ENCODE results near the gene SEPHS2.
A peak's percentile ranks its signal among the peaks of the same experiment; 100 is the strongest.
"Not testable (repeated sequence)": the region's sequence is repeated elsewhere in the genome, so short reads cannot be mapped to it uniquely, and the experiment has no call there.

SEPHS2 gene

DNA sequence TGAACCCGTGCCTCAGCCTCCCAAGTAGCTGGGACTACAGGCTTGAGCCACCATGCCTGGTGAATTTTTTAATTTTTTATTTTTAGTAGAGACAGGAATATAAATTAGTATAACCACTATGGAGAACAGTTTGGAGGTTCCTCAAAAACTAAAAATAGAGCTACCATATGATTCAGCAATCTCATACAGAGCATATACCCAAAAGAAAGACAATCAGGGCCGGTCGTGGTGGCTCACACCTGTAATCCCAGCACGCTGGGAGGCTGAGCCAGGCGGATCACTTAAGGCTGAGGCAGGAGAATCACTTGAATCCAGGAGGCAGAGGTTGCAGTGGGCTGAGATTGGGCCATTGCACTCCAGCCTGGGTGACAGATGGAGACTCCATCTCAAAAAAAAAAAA lies 15.8 kb upstream of the SEPHS2 start:
- DNase-seq: not testable (repeated sequence)

DNA sequence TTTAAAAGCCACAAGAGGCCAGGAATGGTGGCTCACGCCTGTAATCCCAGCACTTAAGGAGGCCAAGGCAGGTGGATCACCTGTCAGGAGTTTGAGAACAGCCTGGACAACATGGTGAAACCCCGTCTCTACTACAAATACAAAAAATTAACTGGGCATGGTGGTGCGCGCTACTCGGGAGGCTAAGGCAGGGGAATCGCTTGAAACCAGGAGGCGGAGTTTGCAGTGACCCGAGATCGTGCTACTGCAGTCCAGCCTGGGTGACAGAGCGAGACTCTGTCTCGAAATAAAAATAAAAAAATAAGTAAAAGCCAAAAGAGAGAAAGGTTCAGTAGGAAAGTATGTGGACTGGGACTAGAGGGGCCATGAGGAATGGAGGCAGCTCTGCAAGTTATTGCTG lies 13.8 kb upstream of the SEPHS2 start:
- DNase-seq: no peak

DNA sequence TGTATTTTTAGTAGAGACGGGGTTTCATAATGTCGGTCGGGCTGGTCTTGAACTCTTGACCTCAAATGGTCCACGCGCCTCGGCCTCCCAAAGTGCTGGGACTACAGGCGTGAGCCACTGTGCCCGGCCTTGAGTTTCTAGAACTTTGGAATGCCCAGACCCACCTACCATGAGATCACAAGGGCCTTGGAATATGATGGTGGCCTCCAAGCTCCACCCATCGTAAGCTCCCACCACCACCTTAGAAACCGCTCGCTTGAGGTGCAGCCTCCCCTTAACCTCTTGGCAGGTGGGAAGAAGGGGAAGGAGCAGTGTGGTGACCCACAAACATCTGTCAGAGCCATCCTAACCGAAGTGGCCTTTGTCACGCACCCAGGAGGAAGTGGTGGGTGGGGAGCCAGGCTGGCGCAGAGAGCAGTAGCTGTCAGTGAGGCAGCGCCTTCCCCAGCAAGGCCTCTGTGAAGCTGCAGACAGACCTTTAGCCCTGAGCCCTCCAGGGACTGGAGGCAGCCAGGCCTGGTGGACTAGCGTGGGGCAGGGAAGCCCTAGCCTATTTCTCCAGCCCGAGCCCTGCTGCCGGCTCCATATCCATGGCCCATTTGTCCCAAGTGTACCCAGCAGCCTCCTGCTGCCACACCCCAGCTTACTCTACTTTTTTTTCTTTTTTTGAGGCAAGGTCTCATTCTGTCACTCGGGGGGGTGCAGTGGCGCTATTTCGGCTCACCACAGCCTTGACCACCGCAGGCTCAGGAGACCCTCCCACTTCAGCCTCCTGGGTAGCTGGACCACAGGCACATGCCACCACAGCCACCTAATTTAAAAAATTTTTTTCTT lies 13.1 kb upstream of the SEPHS2 start:
- DNase-seq: peak; percentile 84

DNA sequence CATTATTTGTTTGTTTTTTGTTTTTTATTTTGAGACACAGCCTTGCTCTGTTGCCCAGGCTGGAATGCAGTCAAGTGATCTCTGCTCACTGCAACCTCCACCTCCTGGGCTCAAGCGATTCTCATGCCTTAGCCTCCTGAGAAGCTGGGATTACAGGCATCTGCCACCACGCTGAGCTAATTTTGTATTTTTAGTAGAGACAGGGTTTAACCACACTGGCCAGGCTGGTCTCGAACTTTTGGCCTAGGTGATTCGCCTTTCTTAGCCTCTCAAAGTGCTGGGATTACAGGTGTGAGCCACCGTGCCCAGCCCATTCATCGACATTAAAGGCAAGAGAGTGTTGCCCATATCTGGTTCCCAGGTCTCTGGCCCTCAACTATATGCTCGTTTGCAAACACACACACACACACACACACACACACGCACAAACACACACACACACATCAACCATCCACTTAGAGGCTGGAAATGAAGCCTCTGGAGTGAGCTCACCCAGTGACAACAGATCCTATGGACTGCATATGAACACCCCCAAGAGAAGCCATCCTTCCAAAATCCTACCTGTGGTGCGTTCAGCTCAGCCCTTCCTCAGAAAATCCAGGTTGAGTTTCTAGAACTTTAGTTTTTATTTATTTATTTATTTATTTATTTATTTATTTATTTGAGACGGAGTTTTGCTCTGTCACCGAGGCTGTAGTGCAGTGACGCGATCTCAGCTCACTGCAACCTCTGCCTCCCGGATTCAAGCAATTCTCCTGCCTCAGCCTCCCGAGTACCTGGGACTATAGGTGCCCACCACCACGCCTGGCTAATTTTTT lies 12.3 kb upstream of the SEPHS2 start:
- no peak for DNase-seq

DNA sequence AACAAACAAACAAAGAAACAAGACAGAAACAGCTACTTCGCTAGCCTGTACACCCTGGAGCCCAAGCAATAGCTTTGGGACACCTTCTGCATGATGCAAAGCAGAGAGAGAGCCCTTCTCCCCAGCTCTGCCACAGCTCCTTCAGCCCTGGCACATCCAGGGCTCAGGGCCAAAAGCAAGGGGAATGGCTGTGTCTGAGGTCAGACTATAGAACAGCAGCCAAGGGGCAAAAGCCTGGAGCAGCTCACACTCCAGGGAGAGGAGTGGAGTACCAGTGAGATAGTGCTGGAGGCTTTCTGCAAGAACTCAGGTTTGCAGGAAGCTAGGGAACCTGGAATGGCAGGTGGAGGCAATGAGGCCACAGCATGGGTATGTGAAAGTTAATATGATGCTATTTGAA lies 11.6 kb upstream of the SEPHS2 start:
- DNase-seq: no peak

DNA sequence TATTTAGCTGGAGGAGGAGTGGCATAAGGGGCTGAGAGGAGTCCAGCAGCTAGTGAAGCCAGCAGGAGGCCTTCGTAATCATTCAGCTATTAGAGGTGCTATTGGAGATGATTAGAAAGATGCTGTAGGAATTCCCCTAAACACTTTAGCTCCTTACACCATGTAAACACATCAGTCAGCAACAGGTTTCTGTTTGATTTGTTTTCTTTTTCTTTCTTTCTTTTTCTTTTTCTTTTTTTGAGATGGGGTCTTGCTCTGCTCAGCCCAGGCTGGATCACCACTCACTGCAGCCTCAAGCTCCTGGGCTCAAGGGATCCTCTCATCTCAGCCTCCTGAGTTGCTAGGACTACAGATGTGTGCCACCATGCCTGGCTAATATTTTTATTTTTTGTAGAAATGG lies 10.6 kb upstream of the SEPHS2 start:
- no peak for DNase-seq

DNA sequence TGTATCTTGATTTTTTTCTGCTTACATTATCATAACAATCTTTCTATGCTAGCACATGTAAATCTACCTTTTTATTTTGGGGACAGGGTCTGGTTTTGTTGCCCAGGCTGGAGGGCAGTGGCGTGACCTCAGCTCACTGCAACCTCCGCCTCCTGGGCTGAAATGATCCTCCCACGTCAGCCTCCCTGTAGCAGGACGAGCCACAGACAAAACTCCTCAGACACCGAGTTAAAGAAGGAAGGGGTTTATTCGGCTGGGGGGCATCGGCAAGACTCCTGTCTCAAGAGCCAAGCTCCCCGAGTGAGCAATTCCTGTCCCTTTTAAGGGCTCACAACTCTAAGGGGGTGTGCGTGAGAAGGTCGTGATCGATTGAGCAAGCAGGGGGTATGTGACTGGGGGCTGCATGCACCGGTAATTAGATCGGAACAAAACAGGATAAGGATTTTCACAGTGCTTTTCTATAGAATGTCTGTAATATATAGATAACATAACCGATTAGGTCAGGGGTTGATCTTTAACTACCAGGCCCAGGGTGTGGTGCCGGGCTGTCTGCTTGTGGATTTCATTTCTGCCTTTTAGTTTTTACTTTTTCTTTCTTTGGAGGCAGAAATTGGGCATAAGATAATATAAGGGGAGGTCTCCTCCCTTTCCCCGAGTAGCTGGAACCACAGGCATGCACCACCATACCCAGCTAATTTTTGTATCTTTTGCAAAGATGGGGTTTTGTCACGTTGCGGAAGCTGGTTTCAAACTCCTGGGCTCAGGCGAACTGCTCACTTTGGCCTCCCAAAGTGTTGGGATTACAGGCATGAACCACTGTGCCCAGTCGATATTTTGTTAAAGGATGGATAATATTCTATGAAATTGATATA lies 7.3 kb upstream of the SEPHS2 start:
- DNase-seq: not testable (repeated sequence)

DNA sequence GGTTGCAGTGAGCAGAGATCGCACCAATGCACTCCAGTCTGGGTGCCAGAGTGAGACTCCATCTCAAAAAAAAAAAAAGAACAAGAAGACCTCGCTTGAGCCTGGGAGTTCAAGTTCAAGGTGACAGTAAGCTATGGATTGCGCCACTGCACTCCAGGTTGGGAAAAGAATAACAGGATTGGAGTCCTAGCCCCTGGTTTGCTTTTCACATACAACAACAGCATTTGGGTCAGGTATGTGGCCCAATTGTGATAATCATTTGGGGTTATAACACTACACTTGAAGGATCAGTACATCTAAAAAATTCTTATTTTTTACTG lies 3.4 kb upstream of the SEPHS2 start:
- DNase-seq: no peak

DNA sequence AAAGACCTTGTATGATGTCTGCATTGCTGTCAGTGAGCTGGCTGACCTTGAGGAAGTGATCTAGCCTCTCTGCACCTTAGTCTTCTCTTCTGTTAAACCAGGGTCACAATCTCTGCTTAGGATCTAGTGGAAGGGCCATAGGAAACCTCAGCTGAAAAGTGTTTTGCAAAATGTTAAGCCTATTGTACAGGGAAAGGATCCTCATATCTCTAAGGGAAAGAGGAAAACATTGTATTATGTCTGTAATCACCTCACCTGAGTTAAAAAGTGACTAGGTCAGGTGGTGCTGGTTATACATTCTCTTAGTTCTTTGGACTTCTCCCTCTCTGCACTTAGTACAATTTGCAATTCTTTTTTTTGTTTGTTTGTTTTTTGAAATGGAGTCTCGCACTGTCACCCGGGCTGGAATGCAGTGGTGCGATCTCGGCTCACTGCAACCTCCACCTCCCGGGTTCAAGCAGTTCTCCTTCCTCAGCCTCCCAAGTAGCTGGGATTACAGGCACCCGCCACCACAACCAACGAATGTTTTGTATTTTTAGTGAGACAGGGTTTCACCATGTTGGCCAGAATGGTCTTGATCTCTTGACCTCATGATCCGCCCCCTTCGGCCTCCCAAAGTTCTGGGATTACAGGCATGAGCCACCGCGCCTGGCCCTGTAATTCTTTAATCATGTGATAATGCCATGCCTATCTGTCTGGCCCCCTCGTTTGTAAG lies 2.0 kb upstream of the SEPHS2 start:
- no peak for DNase-seq

DNA sequence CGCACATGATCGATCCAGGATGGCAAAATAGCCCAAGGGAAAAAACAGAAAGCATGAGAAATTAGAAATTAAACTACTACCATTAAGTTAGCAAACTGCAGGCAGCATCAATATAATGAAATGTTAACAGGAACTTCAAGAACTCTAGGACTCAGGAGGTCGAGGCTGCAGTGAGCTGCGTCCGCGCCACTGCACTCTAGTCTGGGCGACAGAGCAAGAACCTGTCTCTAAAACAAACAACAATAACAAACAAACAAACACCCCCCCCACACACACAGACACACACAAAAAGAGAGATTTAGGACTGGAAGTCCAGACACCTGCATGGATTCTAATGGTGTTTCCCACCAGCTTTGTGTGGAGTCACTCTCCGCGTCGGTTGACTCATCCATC lies 525 bp upstream of the SEPHS2 start:
- no peak for DNase-seq

DNA sequence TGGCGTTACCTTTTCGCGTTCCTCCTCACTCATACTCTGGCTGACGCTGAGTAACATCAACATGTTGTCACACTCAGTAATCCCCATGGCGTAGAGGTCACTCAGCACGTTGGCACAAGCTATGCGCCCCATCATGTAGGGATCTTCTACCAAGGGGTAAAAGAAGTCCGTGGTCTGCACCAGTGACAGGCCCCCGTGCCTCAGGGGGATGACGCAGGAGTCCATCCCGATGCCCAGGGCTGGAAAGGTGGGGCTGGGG lies 596 bp downstream of the SEPHS2 start:
- DNase-seq: no peak

DNA sequence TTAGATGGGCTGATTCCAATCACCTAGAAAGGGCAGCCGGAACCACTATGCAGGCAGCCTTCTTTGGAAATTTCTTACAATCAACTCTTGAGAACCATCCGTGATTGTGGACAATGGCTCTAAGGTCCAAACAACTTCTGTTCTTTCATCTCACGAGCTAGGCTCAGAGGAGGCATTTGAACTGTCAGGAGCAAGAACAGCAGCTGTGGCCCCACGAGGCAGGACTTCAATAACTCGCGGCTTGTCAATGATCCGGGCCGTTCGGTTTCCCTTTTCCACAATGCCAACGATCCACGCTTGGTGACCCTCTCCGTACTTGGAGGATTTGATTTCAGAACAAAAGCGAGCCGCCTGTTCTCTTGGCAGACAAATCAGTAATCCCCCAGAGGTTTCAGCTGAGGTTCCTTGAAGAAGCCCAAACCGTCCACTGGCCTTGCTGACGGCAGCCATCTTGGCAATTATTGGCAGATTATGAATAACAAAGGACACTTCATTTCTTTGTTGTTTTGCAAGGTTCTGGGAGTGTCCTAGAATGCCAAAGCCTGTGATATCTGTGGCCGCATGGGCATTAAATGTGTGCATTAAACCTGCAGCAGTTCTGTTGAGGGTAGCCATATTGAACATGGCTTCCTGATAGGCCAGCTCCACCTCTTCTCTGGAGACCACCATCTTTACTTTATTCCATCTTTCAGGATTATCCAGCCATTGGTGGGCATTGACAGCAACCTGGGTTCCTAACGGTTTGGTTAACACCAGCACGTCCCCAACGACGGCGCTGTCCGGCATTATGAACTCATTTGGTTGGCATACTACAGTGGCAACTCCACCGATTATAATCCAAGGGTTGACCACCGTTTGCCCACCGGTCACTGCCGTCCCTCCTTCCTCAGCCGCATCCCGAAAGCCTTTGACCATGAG lies 1.2 kb downstream of the SEPHS2 start:
- DNase-seq: no peak

DNA sequence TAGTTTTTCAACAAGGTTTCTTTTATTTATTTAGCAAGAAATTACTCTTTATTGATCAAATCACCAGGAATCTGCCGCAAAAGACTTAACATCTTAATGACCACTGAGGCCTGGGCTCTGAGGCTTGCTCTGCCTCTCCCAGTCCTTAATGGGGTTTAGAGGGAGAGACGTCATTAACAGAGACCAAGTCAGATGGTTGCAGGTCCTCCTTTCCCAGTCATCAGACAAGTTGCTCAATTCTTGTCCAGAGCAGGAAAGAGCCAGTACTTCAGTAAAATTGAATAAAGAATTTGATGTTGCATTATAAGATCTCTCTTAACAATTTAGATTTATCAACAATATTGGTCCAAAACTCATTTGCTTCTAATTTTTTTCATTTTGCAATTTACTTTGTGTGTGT lies 2.0 kb downstream of the SEPHS2 start:
- no peak for DNase-seq

DNA sequence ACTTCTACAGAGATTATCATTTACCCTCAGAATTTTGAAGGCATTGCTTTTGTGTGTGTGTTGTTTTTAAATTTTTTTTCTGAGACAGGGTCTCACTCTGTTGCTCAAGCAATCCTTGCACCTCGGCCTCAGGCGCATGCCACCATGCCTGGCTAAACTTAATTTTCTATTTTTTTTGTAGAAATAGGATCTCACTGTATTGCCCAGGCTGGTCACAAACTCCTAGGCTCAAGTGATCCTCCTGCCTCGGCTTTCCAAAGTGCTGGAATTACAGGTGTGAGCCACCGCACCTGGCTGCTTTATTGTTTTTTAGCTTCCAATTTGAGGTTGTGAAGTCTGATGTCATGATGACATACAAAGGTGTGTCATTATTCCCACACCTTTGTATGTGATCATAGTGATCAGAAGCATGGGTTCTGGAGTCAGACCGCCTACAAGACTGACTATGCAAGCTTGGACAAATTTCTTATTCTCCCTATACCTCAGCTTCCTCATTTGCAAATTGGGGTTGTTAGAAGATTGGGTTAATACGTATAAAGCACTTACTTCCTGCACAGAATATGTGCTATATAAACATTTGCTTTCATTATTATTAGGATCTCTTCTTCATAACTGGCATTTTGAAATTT lies 5.8 kb downstream of the SEPHS2 start:
- no peak for DNase-seq

DNA sequence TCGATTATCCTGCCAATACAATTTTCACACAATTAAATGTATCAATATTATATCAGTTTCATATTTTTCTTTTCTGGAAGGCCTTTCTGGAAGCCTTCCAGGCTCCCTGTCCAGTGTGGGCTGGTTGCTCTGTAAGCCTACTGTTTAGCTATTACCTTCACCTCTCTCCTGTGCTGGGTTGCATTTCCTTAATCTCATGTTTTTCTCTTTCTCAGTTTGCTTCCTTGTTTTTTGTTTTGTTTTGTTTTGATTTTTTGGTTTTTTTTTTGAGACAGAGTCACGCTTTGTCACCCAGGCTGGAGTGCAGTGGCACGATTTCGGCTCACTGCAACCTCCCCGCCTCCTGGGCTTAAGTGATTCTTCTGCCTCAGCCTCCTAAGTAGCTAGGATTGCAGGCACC lies 6.8 kb downstream of the SEPHS2 start:
- DNase-seq: no peak

DNA sequence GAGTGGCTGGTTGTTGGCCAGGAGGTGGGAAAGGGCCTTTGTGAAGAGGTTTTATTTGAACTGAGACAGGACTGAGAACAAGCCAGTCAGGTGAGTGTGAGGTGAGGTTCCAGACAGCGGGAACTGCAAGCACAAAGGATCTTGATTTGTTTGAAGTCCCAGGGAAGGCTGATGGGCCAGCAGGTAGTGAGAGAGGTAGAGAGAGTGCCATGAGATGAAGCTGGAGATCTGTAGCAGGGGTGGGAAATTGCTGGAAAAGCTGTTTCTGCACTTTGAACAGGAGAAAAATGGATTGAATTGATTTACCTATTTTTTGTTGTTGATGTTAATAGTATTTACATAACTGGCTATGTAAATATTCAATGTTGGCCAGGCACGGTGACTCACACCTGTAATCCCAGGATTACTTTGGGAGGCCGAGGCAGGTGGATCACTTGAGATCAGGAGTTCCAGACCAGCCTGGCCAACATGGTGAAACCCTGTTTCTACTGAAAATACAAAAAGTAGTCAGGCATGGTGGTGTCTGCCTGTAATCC lies 8.1 kb downstream of the SEPHS2 start:
- DNase-seq: no peak

DNA sequence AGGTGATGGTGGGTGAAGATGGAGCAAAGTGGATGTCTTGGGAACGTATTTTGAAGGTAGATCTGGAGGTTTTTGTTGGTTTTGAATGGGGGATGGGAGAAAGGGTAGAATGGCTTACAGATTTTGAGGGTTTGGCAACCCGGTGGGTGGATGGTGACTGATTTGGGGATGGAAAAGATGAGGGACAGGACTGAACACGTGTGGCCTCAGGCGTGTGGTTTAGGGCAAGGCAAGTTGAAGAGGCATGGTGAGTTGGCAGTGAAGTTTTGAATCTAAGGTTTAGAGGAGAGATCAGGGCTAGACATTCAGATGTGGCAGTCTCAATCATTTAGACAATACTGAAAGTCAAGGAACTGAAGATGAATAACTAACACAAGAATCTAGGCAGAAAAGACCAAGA lies 10.8 kb downstream of the SEPHS2 start:
- no peak for DNase-seq

DNA sequence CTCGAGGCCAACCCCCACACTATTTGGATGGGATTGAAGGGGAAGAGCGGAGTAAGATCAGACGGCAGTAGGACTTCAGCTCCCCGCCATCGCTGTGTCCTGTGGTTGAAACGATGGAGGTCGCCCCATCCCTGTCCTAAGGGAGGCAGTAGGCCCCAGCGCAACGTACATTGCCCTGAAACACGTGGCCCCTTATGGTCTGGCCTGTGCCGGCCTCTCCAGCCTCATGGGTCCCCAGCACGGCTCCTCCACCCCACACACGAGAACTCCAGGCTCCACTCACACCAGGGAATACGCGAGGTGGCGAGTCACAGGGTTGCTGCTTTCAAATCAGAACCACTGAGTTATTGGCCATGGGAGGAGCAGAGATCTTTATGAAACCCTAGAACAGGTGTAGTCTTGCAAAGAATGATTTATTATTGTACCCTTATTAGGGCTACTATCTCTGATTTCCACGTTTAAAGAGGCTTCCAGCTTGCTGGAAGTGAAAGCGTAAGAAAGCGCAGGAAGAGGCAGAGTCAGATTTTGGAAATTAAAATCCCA lies 15.2 kb downstream of the SEPHS2 start:
- DNase-seq: no peak

DNA sequence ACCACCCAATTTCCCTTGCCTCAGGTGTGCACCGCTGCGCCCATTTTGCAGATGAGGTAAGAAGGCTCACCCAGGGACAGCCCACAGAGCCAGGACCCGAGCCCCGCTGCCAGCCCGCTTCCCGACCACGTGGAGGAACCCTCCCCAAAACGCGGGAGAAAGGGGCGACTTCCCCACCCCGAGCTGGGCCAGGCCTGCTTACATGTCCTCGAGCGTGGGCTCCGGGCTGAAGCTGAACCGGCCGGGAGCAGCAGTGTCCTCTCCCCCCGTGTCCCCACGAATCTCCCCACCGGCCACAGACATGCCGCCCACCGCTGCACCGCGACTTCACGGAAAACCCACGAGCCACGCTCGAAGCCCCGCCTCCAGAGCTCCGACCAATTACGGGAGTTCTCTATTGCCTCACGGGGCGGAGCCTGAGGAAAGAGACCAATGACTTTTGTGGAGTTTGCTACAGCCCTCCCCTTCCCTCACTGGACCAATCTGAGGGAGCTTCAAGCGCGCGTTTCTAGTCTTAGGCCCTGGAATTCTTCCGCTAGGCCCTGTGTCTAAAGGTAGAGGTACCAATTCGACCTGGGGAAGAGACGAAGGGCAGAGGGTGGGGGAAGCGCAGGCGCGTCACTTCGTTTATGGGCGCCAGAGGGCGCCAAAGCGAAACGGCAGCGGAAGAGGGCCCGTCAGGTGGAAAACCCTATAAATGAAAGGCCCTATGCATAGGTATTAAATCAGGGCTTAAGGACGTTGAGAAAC lies 15.8 kb downstream of the SEPHS2 start, which contains the start of gene DCTPP1:
TSS of gene DCTPP1 (minus strand) at position 353 of the 750 bp plus-strand sequence. CDS start at position 303, 50 bp downstream.
- DNase-seq: peak; percentile 92

DNA sequence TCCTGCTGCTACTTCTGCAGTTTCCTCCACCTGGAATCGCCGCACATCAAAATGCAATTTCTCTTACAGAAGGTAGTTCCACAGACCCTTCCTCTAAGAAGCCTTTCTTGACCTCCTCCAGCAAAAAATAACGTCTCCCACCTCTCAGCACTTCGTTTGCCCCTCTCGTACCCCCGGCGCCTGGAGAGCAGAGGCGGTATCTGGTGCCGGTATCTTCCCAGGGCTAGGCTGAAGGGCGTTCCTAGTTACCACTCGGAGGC lies 16.3 kb downstream of the SEPHS2 start:
- DNase-seq: no peak
